Activated CD8-positive, alpha-beta memory T cell treated with anti-CD3 and anti-CD28 coated beads, Interleukin-2, amount 50 U/mL, for 24 hours (primary cell): ENCODE results near the gene RBM39.
"Not testable (repeated sequence)": the region's sequence is repeated elsewhere in the genome, so short reads cannot be mapped to it uniquely, and the experiment has no call there.

ENCODE experiments used
- DNase-seq: peaks from one replicate; pipeline ENCODE4 v3.0.0-alpha.2; 2020; ENCODE audit errors: extremely low read depth

Gene RBM39

DNA sequence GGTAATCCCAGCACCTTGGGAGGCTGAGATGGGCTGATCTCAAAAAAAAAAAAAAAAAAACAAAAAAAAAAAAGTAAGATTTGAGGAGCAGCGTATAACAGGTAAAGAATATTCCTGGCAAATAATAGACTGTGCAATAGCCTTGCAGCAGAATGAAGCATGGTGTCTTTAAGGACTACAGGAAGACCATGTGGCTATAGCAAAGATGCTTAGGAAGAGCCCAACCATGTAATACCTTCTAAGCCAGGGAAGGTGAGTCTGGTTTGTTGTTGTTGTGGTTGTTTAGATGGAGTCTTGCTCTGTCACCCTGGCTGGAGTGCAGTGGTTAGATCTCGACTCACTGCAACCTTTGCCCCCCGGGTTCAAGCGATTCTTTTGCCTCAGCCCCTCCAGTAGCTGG is 14.3 kb upstream of the RBM39 start:
- DNase-seq: no peak

- no peak for DNase-seq
Observed at GRCh38 chr20:35750611-35751010, 8.6 kb upstream of the RBM39 start.

DNA sequence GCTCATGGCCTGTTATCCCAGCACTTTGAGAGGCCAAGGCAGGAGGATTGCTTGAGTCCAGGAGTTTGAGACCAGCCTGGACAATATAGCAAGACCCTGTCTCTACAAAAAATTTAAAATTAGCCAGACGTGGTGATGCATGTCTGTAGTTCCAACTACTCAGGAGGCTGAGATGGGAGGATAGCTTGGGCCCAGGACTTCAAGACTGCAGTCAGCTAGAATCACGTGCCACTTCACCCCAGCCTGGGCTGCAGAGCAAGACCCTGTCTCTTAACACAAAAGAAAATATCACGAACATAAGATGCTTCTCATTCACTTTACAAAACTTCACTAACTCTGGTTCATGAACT is 2.4 kb upstream of the RBM39 start:
- DNase-seq: not testable (repeated sequence)

DNA sequence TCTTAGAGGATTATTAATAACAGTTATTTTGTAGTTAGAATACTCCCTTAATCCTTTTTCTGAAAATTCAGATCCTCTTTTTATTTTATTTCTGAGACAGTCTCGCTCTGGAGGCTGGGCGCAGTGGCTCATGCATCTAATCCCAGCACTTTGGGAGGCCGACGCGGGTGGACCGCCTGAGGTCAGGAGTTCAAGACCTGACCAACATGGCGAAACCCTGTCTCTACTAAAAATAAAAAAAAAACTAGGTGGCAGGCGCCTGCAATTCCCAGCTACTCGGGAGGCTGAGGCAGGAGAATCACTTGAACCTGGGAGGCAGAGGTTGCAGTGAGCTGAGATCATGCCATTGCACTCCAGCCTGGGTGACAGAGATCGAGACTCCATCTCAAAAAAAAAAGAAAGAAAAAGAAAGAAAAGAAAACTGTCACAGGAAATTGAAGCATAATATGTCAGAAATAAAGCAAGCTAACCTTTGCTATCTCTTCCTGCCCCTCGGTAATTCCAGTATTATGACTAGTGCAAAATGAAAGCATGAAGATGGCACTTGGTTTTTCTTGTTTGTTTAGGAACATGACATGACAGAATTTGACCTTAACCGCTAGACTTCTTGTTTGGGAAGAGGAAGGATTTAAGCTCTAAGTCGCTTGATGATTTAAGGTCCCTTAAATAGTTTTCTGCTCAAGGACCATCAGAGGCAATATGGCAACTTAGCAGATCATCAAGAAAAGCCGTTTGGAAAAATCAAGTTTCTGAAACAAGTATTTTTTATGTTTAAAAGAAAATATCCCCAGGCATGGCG is 1.8 kb upstream of the RBM39 start:
- no peak for DNase-seq

DNA sequence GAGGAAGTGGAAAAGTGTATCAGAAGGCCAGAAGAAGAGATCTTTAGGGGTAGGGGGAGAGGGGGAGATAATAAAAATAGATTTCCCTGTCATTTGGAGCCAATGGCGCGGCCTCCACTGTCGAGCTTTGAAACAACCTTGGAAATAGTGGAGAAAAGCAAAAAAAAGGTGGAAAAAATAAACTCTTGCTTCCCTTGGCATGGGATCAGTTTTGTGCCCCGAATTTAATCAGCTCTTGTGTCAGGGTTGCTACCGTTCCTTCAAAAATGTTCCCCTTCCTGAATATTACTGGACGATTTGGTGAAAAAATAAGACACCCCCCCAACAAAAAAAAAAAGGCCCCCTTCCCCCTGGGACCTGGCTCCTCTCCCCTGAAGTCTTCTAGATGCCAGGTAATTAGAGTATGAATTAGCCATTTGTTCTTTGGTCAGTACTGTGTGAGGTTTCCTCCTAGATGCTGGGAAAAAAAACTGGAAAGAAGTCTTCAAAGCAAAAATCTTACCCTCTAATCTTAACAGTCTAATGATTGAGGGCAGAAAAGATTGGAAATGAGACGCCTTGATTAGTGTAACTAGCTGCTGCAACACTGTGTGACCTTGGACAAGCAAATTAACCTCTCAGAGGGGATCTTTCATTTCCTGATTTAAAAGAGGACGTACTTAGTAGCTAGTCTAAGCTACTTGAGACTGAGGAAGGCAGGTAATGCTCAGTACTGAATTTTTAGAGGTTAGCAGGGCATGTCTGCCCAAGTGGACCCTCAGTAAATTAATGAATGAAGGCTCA is 872 bp upstream of the RBM39 start:
- no peak for DNase-seq

- no peak for DNase-seq
Observed at GRCh38 chr20:35739294-35740163, 2.5 kb downstream of the RBM39 start.

DNA sequence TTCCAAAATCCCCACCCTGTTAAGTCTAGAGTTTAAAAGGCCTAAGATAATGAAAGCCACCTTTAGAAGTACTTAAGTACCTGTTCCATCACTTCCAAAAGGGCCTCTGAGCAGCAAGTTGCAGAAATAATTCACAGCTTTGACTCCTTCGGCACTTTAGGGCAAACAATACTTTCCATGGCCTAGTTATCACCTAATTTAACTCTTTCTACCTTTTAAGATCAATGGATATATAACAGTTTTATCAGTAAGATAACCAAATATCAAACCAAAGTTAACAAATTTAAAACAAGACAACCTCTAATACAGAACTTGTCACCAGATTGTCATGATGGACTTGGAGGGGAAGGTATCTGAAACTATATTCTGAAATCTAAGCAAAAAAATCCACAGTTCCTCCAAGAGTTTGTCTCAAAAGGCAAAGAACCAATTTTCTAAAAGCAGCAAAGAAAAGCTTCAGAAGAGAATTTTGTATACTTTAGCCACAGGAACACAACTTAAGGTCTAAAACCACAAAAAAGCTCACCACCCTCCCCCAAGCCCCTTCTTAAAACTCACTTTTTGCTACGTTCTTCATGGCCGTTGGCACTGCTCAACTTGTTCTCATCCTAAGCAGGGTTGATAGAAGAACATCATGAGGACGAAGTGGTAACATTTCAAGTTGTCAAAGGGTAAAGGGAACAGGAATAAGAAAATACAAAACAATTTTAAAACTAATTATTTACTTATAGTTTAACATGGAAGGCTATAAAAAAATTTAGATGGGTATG is 3.5 kb downstream of the RBM39 start:
- DNase-seq: no peak

GRCh38 chr20:35737865-35738333 is 4.2 kb downstream of the RBM39 start:
- DNase-seq: no peak

DNA sequence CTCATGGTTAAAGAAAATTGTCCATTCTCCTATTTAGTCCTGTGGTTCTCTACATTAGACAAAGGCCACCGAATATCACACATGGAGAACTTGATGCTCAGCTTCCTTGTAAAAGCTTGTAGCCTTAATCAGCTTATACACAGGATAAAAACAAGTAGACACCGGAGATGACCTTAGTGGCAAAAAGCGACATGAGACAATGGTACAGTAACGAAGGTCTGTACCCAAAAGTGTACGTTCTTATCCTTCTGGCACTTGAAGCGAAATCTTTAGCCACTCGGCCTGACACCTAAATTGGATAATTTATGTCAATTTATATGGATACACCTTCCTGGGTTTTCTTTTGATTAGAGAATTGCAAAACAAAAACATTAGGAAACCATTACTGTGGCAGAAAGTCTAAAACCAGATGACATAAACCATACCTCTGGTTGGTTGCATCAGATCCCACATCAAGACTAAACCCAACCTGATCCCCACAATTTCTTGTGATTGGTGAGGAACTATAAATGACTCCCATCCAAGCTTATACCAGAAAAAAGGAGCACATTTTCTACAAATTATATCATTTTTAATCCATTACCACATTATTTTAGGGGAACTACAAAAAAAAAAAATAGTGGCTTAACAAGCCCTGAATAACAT is 6.1 kb downstream of the RBM39 start:
- no peak for DNase-seq

GRCh38 chr20:35734777-35735649 is 7.0 kb downstream of the RBM39 start:
- no peak for DNase-seq

- DNase-seq: no peak
Observed at GRCh38 chr20:35734374-35734773, 7.7 kb downstream of the RBM39 start.

- no peak for DNase-seq
Observed at GRCh38 chr20:35732644-35732982, 9.4 kb downstream of the RBM39 start.

- no peak for DNase-seq
Observed at GRCh38 chr20:35731862-35732643, 10.0 kb downstream of the RBM39 start.

GRCh38 chr20:35731469-35731788 is 10.6 kb downstream of the RBM39 start:
- no peak for DNase-seq

- DNase-seq: no peak
Observed at GRCh38 chr20:35730583-35731468, 11.2 kb downstream of the RBM39 start.

DNA sequence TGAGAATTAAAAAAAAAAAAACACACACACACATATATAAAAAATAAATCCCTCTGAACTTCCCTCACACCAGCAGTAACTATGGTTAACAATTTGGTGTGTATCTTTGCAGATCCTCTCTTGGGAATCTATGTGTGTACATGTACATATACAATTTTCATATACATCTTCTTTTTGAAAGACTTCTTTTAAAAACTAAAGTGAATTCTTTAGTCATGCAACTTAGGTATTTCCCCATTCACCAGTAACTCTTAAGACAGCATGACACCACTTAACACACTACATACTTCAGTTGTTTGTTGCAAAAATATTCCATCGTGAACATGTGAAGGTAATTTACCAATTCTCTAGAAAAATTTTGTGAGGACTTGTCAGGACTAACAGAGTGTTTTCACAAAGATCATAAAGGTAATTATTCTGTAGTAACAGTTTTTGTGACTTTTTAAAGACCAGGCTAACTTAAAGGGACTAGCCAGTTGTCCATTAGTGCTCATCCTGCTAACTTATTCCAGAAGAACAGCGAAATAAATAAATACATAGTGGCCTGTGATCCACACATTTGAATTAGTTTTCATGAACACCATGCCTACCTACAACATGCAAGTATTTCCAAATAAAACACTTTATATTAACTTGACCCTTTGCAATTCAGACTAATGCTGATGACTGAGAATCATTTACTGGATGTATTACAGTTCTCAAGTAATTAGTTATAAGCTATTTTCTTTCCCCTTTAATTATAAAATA is 12.1 kb downstream of the RBM39 start:
- no peak for DNase-seq

DNA sequence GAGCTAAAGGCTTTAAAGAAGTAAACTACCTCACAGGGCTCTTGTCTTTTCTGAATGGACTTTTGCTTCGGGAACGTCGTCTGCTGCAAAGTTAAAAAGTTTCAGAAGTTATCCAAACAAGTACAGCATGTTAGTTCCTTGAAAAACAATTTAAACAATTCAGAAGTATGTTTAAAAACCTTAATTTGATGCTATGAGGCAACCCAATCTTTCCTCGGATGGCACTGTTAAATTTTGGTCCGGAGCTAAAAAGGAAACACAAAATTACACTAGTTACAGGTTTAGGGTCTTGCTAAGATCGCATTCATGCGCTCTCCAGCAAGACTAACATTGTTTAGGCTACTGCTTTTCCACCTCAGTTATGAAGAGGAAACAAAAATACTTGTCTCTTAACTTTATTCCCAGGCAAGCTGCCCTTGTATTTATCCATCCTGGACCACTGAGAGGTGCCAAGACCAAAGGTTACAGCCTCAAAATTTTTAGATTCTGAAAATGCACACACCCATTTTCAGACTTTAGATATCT is 12.7 kb downstream of the RBM39 start:
- no peak for DNase-seq
